Mesodermal cell (in vitro differentiated cells): ENCODE measurements around the gene USP1.

ENCODE experiments used
- H3K27ac ChIP-seq: 2 replicates; pipeline ENCODE4 v1.7.0; 2013; ENCODE audit warnings: mild to moderate bottlenecking, low read depth, low read length, moderate library complexity; ENCODE audit not compliant: severe bottlenecking
- H3K36me3 ChIP-seq: 2 replicates; pipeline ENCODE4 v1.7.1; 2013; ENCODE audit warnings: mild to moderate bottlenecking, low read length, moderate library complexity; ENCODE audit not compliant: control insufficient read depth, insufficient read depth
- H3K4me1 ChIP-seq: one replicate; pipeline ENCODE4 v1.7.1; 2013; ENCODE audit warnings: mild to moderate bottlenecking, low read length; ENCODE audit not compliant: insufficient read depth, control insufficient read depth, poor library complexity, severe bottlenecking
- H3K4me3 ChIP-seq: 2 replicates; pipeline ENCODE4 v1.7.0; 2013; ENCODE audit warnings: low read length, control low read depth, mild to moderate bottlenecking; ENCODE audit not compliant: insufficient read depth, poor library complexity, severe bottlenecking; ENCODE audit errors: extremely low read depth
- H3K9me3 ChIP-seq: 2 replicates; pipeline ENCODE4 v1.7.1; 2013; ENCODE audit warnings: mild to moderate bottlenecking, low read length, moderate library complexity; ENCODE audit not compliant: control insufficient read depth
- WGBS, 2 experiments: methylation state at CpG; one replicate each; pipeline ENCODE4 v1.1.5; 2013; ENCODE audit warnings: missing lambda C conversion rate in 2 of 2; ENCODE audit not compliant: insufficient coverage in 2 of 2; 5-methylcytosine and 5-hydroxymethylcytosine counted together

Gene USP1

DNA sequence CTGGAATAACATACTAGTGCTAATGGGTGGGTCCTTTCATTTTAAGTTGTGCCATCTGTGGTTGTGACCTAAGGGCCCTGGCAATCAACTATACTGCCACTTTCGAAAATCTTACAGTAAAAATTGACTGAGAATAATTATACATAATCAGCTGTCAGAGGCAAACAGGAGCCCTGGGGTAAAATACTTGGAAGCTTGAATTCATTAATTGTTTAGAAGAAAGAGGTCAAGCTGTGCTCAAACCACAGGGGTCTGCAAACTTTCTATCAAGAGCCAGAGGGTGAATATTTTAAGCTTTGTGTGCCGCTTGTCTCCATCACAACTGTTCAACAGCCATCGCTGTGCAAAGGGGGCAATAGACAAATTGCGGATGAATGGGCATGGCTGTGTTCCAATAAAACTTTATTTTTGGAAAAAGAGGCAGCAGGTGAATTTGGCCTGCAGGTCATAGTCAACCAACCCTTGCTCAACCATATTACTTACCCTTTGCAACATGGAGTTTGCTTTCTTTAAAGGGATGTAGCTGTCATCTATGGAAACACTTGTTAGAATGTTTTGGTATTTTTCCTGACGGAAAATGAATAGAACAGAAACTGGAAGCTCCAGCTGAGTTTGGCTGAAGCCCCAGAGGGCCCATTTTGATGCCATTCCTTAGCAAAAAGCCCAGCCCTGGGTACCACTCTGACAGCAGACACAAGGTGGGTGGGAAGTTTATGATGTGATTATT lies 35.7 kb upstream of the USP1 start:
- Histone ChIP-seq H3K36me3 (no peaks in the 10 kb centered on the region), H3K27ac (no peak overlapping the region), H3K4me3 (no peak overlapping the region), H3K4me1 (no peaks in the 10 kb centered on the region), H3K9me3 (no peaks in the 10 kb centered on the region)
- WGBS, 2 experiments = 43 to 62% methylated on average over 3 to 4 of the region's 5 CpGs

DNA sequence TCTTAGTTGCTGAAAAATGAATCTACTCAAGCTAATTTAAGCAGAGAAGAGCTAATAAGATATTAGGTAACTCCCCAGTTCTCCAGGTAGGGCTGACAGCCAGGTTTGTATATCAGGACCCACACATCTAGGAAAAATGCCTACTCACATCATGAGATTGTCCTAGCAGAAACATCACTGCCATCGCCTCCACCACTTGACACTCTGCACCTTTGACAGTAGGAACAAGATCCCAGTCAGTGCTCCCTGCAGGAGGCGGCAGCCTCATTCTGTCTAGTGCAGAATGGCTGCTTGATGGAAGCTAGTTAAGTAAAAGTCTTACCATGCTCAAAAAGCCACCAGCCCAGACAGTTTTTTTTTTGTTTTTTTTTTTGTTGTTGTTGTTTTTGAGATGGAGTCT lies 31.6 kb upstream of the USP1 start:
- Histone ChIP-seq H3K36me3 (no peaks in the 10 kb centered on the region), H3K9me3 (no peaks in the 10 kb centered on the region), H3K4me1 (no peaks in the 10 kb centered on the region), H3K4me3 (no peak overlapping the region), H3K27ac (no peak overlapping the region)
- WGBS, 2 experiments = 80 to 88% methylated on average over 1 to 2 of the region's 2 CpGs

DNA sequence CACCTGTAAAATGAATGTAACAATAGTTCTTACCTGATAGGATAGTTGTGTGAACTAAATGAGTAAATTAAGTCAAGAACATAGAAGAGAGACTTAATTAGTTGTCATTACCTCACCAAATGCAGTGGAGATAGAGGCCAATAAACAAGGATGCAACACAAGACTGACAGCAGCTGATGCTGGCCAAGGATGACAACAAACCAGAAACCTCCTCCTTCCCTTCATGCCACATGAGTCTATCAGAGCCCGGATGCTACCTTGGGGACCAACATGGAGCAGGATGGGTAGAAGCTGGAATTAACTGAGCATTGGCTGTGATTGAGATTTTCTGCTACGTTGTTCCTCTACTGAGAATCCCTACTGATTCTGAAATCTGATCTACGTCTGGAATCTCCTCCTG lies 30.3 kb upstream of the USP1 start:
- Histone ChIP-seq H3K4me3 (no peak overlapping the region), H3K36me3 (no peaks in the 10 kb centered on the region), H3K4me1 (no peaks in the 10 kb centered on the region), H3K9me3 (no peaks in the 10 kb centered on the region), H3K27ac (no peak overlapping the region)
- 40 to 61% methylated on average over 1 to 3 of the region's 3 CpGs for WGBS, 2 experiments

DNA sequence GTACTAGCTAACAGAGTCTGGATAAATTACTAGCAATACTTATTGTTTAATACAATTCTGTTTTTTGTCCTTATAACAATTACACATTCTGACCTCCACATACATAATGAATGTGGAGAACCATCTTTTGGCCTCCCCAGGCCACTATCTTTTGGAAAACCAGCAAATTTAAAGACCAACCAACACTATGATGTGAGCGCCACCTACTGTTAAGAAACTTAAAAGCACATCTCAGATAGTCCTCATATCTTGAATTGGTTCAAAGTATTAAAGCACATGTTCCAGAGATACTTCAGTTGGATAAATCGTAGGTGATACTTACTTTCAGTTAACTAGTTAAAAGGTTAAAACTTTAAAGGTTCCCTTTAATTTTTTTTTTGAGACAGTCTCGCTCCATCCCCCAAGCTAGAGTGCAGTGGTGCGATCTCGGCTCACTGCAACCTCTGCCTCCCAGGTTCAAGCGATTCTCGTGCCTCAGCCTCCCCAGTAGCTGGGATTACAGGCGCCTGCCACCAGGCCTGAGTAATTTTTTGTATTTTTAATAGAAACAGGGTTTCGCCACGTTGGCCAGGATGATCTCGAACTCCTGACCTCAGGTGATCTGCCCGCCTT lies 29.3 kb upstream of the USP1 start:
- H3K4me1 ChIP-seq = no peaks in the 10 kb centered on the region
- no peaks in the 10 kb centered on the region for H3K36me3 ChIP-seq
- no peak overlapping the region for H3K27ac ChIP-seq
- WGBS, 2 experiments = 68 to 82% methylated on average over 5 to 8 of the region's 12 CpGs
- H3K9me3 ChIP-seq = no peaks in the 10 kb centered on the region
- H3K4me3 ChIP-seq = no peak overlapping the region

DNA sequence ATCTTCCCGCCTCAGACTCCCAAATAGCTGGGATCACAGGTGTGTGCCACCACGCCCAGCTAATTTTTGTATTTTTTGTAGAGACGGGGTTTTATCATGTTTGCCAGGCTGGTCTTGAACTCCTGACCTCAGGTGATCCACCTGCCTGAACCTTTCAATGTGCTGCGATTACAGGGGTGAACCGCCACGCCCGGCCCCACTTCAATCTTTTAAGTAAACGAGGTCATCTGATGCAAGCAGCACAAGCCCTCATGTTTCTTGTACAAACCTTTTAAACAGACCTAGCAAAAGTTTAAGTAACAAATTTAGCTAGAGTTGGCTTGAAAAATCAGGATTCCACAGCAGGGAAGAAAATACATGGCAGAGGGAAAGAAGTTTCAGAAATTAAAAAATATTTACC lies 21.2 kb upstream of the USP1 start:
- whole genome bisulfite sequencing, 2 experiments = 85 to 97% methylated on average over 5 to 7 of the region's 8 CpGs
- Histone ChIP-seq H3K4me1 (no peaks in the 10 kb centered on the region), H3K27ac (no peak overlapping the region), H3K4me3 (no peak overlapping the region), H3K9me3 (no peaks in the 10 kb centered on the region), H3K36me3 (no peaks in the 10 kb centered on the region)

DNA sequence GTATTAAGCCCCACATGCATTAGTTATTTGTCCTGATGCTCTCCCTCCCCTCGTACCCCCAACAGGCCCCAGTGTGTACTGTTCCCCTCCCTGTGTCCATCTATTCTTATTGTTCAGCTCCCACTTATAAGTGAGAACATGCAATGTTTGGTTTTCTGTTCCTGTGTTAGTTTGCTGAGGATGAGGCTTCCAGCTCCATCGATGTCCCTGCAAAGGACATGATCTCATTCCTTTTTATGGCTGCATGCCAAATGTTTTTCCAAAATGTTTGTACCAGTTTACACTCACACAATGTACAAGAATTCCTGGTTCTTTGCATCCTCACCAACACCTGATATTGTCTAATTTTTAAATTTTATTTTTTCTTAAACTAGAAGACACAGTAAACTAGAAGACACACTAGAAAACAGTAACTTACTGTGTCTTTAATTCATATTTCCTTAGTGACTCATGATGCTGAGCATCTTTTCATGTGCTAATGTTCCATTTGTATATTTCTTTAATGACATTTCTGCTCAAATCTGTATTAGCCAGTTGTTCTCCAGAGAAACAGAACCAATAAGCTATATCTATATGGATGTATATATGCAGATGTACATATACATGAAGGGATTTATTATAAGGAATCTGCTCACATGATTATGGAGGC lies 19.4 kb upstream of the USP1 start:
- Histone ChIP-seq H3K4me3 (no peak overlapping the region), H3K36me3 (no peaks in the 10 kb centered on the region), H3K27ac (no peak overlapping the region), H3K4me1 (no peaks in the 10 kb centered on the region), H3K9me3 (no peaks in the 10 kb centered on the region)
- 90% methylated on average over 2 of the region's 2 CpGs; no CpG with 5 or more reads in 1 of the 2 experiments for WGBS, 2 experiments

DNA sequence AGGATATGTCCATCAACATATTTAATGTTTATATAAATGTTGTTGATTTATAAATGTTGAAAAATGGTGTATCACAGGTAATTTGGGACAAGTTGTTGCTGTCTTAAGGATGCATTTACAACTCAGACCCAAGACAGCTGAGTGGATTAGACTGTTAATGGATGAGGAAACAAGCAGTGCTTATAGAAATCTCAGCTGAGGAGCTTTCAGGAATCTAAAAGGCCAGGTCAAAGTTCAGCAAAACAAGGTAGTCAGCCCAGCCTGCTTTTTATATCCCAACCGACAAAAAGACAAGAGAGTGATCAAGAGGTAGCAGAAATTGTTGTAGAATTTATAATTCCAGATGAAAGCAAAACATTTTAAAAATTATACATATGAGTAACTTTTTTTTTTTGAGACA lies 16.6 kb upstream of the USP1 start:
- no peaks in the 10 kb centered on the region for H3K9me3 ChIP-seq
- no peak overlapping the region for H3K27ac ChIP-seq
- H3K36me3 ChIP-seq = no peaks in the 10 kb centered on the region
- no peak overlapping the region for H3K4me3 ChIP-seq
- WGBS, 2 experiments = no CpG with 5 or more reads among the region's 1 CpG
- peaks cover 4% of the 10 kb centered on the region for H3K4me1 ChIP-seq

DNA sequence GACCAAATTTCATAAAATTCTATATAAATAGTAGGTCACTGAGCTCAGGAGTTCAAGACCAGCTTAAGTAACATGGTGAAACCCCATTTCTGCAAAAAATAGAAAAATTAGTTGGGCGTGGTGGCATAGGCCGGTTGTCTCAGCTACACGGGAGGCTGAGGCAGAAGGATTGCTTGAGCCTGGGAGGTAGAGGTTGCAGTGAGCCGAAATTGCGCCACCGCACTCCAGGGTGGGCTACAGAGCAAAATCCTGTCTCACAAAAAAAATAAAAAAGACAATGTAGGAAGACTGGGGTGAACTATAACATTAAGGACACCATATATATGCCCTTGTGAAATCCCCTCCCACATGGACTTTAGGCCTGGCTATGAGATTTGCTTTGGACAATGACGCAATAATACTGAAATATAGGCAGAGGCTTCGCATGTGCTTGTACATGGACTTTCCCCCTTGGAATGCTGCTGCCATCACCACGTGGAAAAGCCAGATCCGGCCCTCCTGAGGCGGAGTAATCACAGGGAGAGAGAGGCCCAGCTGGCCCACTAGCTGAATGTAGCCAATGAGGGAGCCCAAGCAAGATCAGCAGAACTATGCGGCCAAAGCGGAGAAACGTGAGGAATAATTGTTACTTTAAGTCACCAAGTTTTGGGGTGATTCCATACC lies 13.1 kb upstream of the USP1 start:
- Histone ChIP-seq H3K4me1 (peaks cover 4% of the 10 kb centered on the region), H3K27ac (no peak overlapping the region), H3K4me3 (no peak overlapping the region), H3K9me3 (no peaks in the 10 kb centered on the region), H3K36me3 (no peaks in the 10 kb centered on the region)
- WGBS, 2 experiments = 85 to 92% methylated on average over 6 to 11 of the region's 14 CpGs

DNA sequence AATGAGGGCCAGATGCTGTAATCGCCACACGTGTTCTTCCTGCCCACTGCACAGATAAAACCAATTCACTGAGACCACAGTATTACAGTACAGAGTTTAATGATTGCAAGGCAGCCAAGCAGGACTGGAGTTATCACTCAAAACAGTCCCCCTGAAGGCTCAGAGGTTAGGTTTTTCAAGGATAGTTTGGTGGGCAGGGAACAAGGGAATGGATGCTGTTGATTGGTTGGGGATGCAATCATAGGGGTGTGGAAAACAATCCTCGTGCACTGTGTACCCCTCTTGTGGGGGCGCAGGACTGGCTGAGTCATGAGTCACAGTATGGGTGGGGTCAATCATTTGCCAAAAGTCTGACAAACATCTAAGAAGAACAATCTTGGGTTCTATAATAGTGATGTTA lies 12.4 kb upstream of the USP1 start:
- Histone ChIP-seq H3K4me1 (peaks cover 4% of the 10 kb centered on the region), H3K27ac (no peak overlapping the region), H3K4me3 (no peak overlapping the region), H3K9me3 (no peaks in the 10 kb centered on the region), H3K36me3 (no peaks in the 10 kb centered on the region)
- WGBS, 2 experiments = 80 to 86% methylated on average over 1 to 4 of the region's 4 CpGs

DNA sequence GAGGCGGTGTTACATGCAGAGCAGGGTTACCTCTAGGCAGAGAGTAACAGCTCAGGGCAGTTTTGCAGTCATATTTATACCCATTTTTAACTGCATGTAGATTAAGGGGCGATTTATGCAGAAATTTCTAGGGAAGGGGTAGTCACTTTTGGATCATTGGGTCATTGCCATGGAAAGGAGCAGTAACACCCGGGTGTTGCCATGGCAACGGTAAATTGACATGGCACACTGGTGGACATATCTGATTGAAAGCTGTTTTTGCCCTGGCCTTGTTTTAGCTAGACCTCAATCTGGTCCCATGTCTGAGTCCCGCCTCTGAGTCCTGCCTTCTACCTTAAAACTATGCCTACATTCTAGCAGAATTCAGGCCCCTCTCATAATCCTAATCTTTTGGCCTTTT lies 11.8 kb upstream of the USP1 start:
- H3K36me3 ChIP-seq = no peaks in the 10 kb centered on the region
- 82 to 90% methylated on average over 3 of the region's 5 CpGs for WGBS, 2 experiments

More for the DNA sequence above, 11.8 kb upstream of the USP1 start:
- H3K4me1 ChIP-seq = peaks cover 4% of the 10 kb centered on the region
- H3K9me3 ChIP-seq = no peaks in the 10 kb centered on the region
- no peak overlapping the region for H3K27ac ChIP-seq
- H3K4me3 ChIP-seq = no peak overlapping the region
